Umbilical cord (tissue), 2 donors: Measurements from ENCODE around the gene KRTAP3-2. TPM values are rescaled to one million over a fixed set of nuclear protein-coding genes. Genes with fewer than 3 reads are reported as not detected.
"Not testable (repeated sequence)": the region's sequence is repeated elsewhere in the genome, so short reads cannot be mapped to it uniquely, and the experiment has no call there.

Experiments used
- DNase-seq: peaks from one replicate; pipeline ENCODE4 v3.0.0-alpha.2; 2015; ENCODE audit warnings: low spot score
- total RNA-seq: library from RNA; depleted of rRNA; stranded (reverse); fragments of >200 nt; gene quantifications from one replicate; pipeline ENCODE4 v1.2.3, GENCODE V29; 2014; ENCODE audit warnings: low replicate concordance; ENCODE audit not compliant: insufficient read depth

Gene KRTAP3-2
- 31.1 TPM for total RNA-seq

DNA sequence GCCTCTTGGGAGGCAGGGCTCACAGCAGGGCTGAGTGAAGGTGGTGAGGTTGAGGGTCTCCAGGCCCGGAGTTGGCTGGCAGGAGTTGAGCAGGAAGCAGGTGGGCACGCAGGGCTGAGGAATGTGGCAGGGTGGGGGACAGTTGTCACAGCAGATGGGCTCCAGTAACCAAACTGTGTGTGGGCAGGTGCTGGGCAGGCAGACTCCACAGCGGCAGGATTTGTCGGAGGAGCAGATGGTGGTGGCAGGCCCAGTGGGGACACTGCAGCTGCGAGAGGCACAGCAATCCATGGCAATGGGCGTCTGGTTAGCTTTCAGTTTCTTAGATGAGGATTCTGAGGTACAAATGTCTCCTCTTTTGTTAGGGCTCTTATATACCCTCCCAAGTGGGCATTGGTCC lies at the start of gene KRTAP3-2:
Gene KRTAP3-2, minus strand, starts transcription at position 344 of the 400 bp plus-strand sequence. Its CDS starts 53 bp downstream, at position 291.
- DNase-seq: not testable (repeated sequence)

DNA sequence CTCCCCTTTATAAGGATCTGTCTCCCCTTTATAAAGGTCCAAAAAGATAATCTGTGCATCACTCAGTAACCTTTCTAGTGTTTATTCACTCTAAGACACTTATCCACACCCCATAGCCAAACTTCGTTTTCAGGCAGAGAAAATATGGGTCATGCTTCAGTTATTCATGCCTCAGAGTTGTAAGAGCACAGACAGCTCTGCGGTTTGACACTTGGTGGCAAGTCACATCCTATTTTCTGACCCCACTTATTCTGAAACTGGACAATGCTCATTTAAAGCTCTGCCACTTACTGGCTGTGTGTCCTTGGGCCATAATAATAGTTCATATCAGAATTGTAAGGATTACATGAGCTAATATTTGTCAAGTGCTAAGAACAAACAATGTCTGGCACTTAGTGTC lies 49.4 kb upstream of the KRTAP3-2 start:
- no peak for DNase-seq

DNA sequence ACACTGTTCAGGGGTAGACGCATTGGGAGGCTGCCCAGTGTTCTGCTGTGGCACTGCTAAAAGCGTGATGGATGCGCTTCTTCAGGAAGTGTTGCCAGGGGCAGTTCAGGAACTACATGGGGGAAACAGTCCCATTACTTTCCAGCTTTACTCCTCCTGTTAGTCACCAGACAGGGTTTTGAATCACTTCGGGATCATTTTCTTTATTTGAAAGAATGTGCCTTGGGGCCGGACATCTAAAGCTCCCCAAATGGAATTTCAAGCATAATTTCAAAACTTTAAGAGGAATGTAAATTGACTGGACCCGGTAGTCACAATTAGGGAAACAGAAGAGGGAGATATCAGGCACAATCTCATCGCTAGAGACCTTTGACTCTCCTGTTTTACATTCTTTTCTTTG lies 48.7 kb upstream of the KRTAP3-2 start:
- DNase-seq: no peak

DNA sequence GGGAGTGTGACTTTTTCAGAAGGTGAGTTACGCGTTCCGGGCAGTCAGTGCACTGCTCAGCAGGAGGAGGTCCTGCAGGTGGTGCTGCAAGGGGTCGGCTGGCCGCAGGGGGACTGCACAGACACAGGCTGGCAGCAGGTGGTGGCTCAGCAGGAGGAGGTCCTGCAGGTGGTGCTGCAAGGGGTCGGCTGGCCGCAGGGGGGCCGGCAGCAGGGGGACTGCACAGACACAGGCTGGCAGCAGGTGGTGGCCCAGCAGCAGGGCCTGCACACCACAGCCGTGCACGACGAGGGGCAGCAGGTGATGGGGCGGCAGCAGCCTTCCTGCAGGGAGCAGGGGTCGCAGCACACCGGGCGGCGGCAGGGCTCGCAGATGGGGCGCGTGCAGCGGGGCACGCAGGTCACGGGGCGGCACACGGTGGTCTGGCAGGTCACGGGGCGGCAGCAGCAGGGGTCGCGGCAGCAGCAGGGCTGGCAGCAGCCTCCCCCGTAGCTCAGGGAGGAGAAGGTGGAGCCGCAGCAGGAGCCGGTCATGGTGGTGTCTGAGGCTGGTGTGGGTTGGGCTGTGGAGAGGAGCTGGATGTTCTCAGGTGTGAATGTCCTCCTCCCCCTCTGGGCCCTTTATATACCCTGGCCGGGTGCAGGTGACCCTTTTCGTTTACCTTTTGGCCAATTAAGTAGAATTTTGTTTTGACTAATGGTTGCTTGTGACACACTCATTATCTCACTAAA lies 47.2 kb upstream of the KRTAP3-2 start, which contains the start of gene KRTAP2-1:
Gene KRTAP2-1, minus strand, starts transcription at position 582 of the 731 bp plus-strand sequence. Its CDS starts 49 bp downstream, at position 533.
- DNase-seq: not testable (repeated sequence)

DNA sequence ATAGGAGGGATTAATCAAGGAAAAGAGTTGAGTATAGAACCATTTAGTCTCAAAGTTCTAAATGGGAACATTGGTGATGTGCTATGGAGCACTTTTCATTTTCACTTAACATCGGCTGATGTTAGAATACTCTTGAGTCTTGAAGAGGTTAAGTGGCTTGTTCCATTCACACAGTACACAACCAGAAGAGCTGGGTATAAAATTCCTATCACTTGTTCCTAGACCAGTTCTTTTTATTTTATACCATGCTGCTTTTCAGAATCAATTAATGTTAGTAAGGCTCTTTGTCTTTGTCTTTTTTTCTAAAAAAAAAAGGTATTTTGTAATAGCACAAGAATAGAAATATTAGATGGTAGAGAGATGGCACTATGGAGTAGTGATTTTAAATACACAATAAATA lies 43.2 kb upstream of the KRTAP3-2 start:
- DNase-seq: no peak

DNA sequence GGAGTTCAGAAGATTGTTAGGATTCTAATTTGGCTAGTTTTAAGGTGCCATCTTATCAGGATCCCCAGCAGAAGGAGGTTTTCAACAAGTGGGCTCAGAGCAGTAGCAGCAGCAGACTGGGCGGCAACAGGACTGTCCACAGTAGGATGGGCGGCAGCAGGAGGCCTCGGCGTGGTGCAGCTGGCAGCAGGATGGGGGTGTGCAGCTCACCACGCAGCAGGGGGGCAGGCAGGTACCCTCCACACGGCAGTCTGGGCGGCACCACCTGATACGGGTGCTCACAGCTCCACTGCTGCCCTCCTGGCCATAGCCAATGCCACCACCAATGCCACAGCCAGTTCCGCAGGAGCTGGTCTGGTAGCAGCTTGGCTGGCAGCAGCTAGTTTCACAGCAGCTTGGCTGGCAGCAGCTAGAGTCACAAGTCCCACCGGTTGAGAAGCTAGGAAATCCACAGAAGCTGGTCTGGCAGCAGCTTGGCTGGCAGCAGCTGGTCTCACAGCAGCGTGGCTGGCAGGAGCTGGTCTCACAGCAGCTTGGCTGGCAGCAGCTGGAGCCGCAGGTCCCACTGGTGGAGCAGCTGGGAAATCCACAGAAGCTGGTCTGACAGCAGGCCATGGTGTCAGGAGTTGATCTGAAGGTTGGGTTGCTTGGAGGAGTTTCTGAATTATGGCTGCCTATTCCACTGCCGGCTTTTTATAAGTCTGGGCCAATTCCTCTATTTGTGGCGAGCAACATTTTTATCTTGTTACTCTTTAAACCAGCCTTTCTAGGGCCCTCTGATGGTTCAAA lies 41.3 kb upstream of the KRTAP3-2 start, which contains the start of gene KRTAP1-1:
Gene KRTAP1-1, minus strand, starts transcription at position 668 of the 789 bp plus-strand sequence. Its CDS starts 53 bp downstream, at position 615.
- not testable (repeated sequence) for DNase-seq

DNA sequence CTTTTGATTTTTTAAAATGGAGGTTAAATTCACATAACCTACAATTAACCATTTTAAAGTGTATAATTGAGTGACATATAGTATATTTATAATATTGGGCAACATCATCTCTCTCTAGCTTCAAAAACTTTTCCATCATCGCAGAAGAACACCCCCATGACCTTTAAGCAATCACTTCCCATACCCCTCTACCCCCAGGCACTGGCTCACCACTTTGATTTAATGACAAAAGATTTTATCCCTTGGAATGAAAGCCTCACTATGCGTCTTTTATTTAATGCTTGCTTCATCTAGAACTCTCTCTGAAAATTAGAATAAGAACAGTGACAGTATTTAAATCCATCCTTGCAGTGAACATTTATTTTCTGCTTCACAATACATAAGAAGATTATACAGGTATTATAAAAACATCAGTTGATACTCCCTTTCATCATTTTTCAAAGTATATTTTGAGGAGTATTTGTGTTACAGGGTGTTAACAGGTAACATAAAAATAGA lies 38.2 kb upstream of the KRTAP3-2 start:
- no peak for DNase-seq

DNA sequence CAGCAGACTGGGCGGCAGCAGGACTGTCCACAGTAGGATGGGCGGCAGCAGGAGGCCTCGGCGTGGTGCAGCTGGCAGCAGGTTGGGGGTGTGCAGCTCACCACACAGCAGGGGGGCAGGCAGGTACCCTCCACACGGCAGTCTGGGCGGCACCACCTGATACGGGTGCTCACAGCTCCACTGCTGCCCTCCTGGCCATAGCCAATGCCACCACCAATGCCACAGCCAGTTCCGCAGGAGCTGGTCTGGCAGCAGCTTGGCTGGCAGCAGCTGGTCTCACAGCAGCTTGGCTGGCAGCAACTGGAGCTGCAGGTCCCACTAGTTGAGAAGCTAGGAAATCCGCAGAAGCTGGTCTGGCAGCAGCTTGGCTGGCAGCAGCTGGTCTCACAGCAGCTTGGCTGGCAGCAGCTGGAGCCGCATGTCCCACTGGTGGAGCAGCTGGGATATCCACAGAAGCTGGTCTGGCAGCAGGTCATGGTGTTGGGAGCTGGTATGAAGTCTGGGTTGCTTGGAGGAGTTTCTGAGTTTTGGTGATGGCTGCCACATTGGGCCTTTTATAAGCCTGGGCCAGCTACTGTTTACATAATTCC lies 34.7 kb upstream of the KRTAP3-2 start, which contains the start of gene KRTAP1-3:
Gene KRTAP1-3, minus strand, starts transcription at position 529 of the 590 bp plus-strand sequence. Its CDS starts 53 bp downstream, at position 476.
- DNase-seq: not testable (repeated sequence)

DNA sequence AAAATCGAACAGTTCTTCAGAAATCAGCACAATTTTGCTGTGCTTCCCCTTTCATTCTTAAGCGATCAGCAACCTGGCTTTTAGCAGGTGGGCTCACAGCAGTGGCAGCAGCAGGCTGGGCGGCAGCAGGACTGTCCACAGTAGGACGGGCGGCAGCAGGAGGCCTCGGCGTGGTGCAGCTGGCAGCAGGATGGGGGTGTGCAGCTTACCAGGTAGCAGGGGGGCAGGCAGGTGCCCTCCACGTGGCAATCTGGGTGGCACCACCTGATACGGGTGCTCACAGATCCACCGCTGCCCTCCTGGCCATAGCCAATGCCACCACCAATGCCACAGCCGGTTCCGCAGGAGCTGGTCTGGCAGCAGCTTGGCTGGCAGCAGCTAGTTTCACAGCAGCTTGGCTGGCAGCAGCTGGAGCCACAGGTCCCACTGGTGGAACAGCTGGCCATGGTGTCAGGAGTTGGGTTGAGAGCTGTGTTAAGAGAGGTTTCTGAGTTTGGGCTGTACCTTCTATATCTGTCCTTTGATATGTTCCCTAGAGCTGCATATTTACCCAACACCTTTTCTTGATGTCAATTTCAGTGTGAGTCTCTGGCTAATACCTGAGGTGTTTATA lies 30.0 kb upstream of the KRTAP3-2 start, which contains the start of gene KRTAP1-4:
Gene KRTAP1-4, minus strand, starts transcription at position 563 of the 613 bp plus-strand sequence. Its CDS starts 117 bp downstream, at position 446.
- no peak for DNase-seq

DNA sequence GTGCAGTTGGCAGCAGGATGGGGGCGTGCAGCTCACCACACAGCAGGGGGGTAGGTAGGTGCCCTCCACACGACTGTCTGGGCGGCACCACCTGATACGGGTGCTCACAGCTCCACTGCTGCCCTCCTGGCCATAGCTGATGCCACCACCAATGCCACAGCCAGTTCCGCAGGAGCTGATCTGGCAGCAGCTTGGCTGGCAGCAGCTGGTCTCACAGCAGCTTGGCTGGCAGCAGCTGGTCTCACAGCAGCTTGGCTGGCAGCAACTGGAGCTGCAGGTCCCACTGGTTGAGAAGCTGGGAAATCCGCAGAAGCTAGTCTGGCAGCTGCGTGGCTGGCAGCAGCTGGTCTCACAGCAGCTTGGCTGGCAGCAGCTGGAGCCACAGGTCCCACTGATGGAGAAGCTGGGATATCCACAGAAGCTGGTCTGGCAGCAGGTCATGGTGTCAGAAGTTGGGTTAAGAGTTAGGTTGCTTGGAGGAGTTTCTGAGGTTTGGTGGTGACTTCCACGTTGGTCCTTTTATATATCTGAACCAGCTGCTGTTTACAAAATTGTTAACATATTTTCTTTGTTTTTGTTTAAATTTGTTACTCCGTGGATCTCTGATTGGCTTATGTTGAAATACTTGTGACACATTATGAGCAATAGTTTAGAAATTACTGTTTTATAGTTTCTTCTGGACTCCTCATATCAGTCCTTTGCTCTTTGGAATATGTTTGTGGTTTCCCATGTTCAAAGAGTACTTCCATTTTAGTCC lies 27.2 kb upstream of the KRTAP3-2 start, which contains the start of gene KRTAP1-5:
Gene KRTAP1-5, minus strand, starts transcription at position 494 of the 757 bp plus-strand sequence. Its CDS starts 53 bp downstream, at position 441.
- DNase-seq: no peak

DNA sequence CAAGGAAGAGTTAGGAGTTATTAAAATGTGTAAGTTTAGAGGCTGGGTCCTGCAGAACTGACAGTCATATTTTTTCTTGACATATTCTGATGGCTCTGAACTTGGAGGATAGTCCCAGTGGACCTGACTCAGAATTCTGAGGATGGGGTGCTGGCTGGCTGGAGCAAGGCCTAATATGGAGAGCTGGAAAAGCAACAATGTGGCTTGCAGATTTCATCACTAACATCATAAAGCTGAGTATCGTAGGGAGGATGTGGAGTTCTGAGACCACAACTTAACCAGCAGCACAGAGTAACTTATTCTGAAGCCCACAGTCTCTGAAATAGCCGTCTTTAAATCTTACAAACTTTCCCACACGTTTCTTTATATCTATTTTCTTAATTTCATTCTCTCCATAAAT lies 25.0 kb upstream of the KRTAP3-2 start:
- no peak for DNase-seq

DNA sequence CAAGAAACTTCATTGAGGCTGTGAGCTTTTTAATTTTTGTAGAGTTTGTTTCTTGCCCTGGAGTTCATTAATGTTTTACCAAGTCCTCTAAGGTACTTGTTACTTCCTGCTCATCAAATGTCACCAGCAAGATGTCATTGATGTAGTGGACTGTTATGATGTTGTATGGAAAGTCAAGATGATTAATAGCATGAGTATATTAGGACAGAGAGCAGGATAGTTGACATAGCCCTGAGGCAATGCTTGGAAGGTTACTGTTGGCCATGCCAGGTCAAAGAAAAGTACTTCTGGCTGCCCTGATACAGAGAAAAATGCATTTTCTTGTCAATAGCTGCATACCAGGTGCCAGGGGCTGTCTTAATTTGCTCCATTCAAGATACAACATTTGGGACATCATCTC lies 20.6 kb upstream of the KRTAP3-2 start:
- no peak for DNase-seq

DNA sequence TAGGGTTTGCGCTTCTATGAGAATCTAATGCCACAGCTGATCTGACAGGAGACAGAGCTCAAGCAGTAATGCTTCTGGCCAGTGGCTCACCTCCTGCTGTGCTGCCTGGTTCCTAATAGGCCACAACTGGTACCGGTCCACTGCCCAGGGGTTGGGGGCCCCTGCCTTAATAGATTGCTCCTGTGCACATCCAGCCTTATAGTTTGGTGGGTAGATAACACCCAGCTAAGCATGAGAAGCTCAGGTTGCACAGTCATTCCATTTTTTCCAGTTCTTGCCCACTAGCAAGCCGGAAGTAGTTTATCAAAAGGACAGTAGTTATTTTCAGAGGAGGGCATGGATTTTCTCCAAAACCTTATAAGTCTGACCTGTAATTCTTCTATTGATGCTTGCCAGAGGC lies 19.7 kb upstream of the KRTAP3-2 start:
- DNase-seq: no peak

DNA sequence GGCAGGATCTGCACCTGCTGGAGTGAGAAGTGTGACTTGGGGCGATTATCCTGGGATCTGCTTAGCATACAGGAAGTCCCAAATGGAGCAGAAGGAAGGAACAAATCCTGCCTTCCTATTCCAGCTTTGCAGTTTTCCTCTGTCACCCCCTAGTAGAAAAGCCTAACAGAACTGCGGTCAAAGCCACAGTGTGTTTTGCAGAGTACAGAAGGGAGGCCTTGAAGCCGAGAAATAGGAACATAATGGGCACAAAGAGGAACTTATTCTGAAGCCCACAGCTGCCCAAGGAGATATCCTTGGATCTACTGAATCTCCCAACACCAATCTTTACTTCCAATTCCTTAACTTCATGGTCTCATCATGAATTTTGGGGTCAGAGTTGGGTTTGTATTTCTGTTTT lies 18.8 kb upstream of the KRTAP3-2 start:
- DNase-seq: no peak

DNA sequence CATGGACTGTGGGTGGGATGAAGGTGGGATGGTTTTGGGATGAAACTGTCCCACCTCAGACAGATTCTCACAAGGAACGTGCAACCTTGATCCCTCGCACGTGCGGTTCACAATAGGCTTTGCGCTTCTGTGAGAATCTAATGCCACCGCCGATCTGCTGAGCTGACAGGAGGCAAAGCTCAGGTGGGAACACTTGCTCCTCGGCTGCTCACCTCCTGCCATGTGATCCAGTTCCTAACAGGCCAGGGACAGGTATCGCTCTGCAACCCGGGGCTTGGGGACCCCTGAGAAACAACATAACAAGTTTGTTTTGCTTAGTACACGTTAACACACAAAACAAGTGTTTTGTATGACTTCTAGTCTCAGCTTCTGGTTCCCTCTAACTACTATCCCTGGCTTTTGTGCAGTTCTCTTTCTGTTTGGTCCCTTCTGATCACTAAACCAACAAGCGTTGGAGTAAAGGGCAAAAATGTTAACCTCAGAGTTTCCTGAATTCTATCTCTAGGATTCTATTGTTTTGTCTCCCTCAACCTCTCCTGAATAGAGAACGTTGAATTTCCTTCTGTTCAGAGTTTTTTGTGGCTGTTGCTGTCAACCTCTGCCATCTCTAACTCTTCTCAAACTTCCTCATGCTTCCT lies 17.0 kb upstream of the KRTAP3-2 start:
- no peak for DNase-seq

DNA sequence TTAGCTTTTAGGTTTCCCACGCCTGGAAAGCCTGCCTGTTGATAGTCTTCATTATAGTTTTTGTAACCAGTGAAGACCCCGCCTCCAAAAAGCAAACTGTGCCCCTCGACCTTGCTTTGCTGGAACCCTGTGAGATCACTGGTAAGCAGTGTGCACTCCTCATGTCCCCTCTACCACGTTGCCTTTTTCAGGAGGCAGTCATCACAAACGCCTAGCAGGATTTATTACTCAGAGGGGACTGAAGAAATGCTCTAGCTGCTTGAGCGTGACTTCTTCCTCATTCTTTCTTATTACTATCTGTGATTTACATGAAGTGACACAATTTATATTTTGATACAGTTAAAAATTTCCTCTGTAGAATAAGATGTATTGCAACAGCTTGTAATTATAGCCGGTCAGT lies 15.7 kb upstream of the KRTAP3-2 start:
- DNase-seq: no peak

DNA sequence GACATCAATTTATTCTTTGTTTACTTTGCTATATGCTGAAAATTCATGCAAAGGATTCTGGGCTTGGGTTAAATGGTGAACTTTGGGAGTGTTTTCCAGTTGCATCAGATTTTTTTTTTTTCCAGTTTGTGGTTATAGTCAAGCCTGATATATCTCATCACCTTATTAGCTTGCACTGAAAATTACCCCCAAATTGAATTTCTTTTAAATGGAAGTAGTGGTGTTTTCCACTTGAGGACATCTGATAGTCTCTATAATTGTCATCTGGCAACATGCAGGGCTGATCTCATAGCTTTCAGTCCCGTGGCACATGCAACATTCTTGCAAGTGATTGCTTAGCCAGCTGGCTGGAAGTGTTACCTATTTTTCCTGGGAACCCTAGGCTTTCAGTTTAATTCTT lies 13.9 kb upstream of the KRTAP3-2 start:
- no peak for DNase-seq

DNA sequence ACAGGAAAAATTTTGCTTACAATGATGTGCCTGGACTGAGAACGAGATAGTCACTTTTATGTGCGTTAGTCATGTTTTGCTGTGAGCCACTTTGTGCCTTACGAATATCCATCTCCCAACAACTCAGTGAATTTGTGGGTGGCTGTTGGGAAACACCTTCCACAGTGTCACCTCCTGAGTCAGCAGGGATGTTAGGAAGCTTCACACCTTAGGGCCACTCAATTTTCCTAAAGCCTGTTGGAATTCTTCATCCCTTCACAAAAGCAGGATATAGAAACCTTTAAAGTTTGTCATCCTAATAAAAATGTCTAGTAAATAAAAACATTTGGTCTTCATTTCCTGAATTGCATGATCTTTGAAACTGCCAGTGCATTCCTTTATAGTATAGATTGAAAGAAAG lies 13.5 kb upstream of the KRTAP3-2 start:
- no peak for DNase-seq

DNA sequence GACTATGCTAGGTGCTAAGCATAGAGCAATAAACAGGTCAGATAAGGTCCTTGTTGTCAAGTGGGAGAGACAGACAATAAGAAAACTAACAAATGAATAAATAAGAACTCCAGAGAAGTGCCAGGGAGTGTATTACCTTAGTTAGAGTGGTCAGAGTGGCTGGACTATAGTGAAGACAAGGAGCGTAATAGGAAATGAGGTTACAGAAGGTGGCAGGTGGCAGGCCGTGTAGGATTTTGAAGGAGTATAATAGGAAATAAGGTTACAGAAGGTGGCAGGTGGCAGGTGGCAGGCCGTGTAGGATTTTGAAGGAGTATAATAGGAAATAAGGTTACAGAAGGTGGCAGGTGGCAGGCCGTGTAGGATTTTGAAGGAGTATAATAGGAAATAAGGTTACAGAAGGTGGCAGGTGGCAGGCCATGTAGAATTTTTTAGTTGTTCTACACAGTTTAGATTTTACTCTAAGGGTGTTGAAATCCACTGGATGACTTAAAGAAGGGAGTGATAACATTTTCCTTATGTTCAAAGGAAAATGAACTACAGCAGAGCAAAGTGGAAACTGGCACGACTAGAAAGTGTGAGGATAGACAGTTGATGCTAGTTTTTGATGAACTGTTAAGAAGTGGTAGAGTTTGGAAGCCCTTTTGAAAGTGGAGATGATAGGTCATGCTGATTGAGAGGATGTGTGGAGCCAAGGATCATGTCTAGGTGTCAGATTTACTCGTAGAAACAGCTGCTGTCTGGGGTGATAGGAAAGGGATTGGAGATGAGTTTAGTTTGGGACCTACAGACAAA lies 12.8 kb upstream of the KRTAP3-2 start:
- no peak for DNase-seq
